Lower lobe of right lung (tissue), 2 donors: ENCODE results near the gene PELI2. TPM values are rescaled to one million over a fixed set of nuclear protein-coding genes. Genes with fewer than 3 reads are reported as not detected.

ENCODE experiments used
- ATAC-seq, 2 donors: fragments of 200-7000 bp; cut with Tn5 transposase; one replicate each; pipeline ENCODE4 v1.9.1; 2020 to 2022; ENCODE audit warnings: mild to moderate bottlenecking in 2 of 2, moderate library complexity in 2 of 2
- DNase-seq: peaks from one replicate; pipeline ENCODE4 v3.0.0-alpha.2; 2020
- H3K27ac ChIP-seq: fragments of 200-600 bp; one replicate; pipeline ENCODE4 v1.8.0; 2022
- H3K27me3 ChIP-seq: fragments of 200-600 bp; one replicate; pipeline ENCODE4 v1.8.0; 2022; ENCODE audit warnings: low read depth
- H3K36me3 ChIP-seq: fragments of 200-600 bp; one replicate; pipeline ENCODE4 v1.8.0; 2022; ENCODE audit warnings: mild to moderate bottlenecking
- H3K4me1 ChIP-seq: fragments of 200-600 bp; one replicate; pipeline ENCODE4 v1.8.0; 2022
- H3K4me3 ChIP-seq: fragments of 200-600 bp; one replicate; pipeline ENCODE4 v1.8.0; 2022; ENCODE audit warnings: mild to moderate bottlenecking
- H3K9me3 ChIP-seq: fragments of 200-600 bp; one replicate; pipeline ENCODE4 v1.8.0; 2022
- CTCF ChIP-seq: fragments of 200-600 bp; IDR thresholded peaks from one replicate; pipeline ENCODE4 v1.8.0; 2022; ENCODE audit warnings: antibody characterized with exemption, mild to moderate bottlenecking
- intact Hi-C: fragments of 100-400 bp; cut with DNase I; formaldehyde crosslinking; loops from one replicate; pipeline ENCODE4 v1.11.0; 2022
- total RNA-seq: library from RNA; stranded (reverse); fragmentation: NEBNext Ultra II Directional; extraction: Animal tissue kit (Norgen Biotek cat#: 25700); gene quantifications from one replicate; pipeline ENCODE4 v1.2.1, GENCODE V29; 2021
- donor health status: DM: no; HTN: yes; CAD: no; lungs with severe emphysema.

The PELI2 gene
- total RNA-seq, 1 donor from 2014 or later: 22.2 TPM

- H3K4me1 ChIP-seq: peaks cover 12% of the 10 kb centered on the region
- no peak overlapping the region for H3K4me3 ChIP-seq
- DNase-seq (no peak), ATAC-seq (peak in 1 of 2 donors; percentile 15)
- H3K27ac ChIP-seq: no peak overlapping the region
- intact Hi-C loops: no loop called here
- no peaks in the 10 kb centered on the region for H3K9me3 ChIP-seq
- H3K27me3 ChIP-seq: no peaks in the 10 kb centered on the region
- no peak for TF ChIP-seq CTCF
- peaks cover 4% of the 10 kb centered on the region for H3K36me3 ChIP-seq
Observed at GRCh38 chr14:56224691-56225681, 106.8 kb downstream of the PELI2 start.

- intact Hi-C loops: no loop called here
- Histone ChIP-seq H3K27me3 (no peaks in the 10 kb centered on the region), H3K4me3 (no peak overlapping the region), H3K27ac (no peak overlapping the region), H3K4me1 (no peaks in the 10 kb centered on the region), H3K36me3 (no peaks in the 10 kb centered on the region), H3K9me3 (no peaks in the 10 kb centered on the region)
- DNase-seq (no peak), ATAC-seq (no peak)
- no peak for TF ChIP-seq CTCF
Observed at GRCh38 chr14:56235388-56235787, 117.2 kb downstream of the PELI2 start.

GRCh38 chr14:56237398-56237797 is 119.2 kb downstream of the PELI2 start:
- Histone ChIP-seq H3K4me3 (no peak overlapping the region), H3K27ac (no peak overlapping the region)

GRCh38 chr14:56241461-56241860 is 123.2 kb downstream of the PELI2 start:
- H3K9me3 ChIP-seq: no peaks in the 10 kb centered on the region
- no peaks in the 10 kb centered on the region for H3K27me3 ChIP-seq
- no peak for ATAC-seq
- H3K4me1 ChIP-seq: no peaks in the 10 kb centered on the region
- intact Hi-C loops: no loop called here
- H3K27ac ChIP-seq: no peak overlapping the region
- no peak for DNase-seq
- no peak overlapping the region for H3K4me3 ChIP-seq
- H3K36me3 ChIP-seq: no peaks in the 10 kb centered on the region
- TF ChIP-seq CTCF: no peak

More at GRCh38 chr14:56237398-56237797, 119.2 kb downstream of the PELI2 start:
- DNase-seq (no peak), ATAC-seq (no peak)
- H3K4me1 ChIP-seq: no peaks in the 10 kb centered on the region
- intact Hi-C loops: no loop called here
- no peaks in the 10 kb centered on the region for H3K9me3 ChIP-seq
- no peaks in the 10 kb centered on the region for H3K27me3 ChIP-seq
- no peaks in the 10 kb centered on the region for H3K36me3 ChIP-seq
- TF ChIP-seq CTCF: no peak

- TF ChIP-seq CTCF: no peak
- H3K27ac ChIP-seq: no peak overlapping the region
- no peaks in the 10 kb centered on the region for H3K4me1 ChIP-seq
- no peak for ATAC-seq
- intact Hi-C loops: no loop called here
- no peak for DNase-seq
- H3K9me3 ChIP-seq: no peaks in the 10 kb centered on the region
- H3K4me3 ChIP-seq: no peak overlapping the region
- no peaks in the 10 kb centered on the region for H3K36me3 ChIP-seq
- H3K27me3 ChIP-seq: no peaks in the 10 kb centered on the region
Observed at GRCh38 chr14:56243110-56243509, 124.9 kb downstream of the PELI2 start.
